ENCODE measurements around the gene HSPA9.

The HSPA9 gene

DNA sequence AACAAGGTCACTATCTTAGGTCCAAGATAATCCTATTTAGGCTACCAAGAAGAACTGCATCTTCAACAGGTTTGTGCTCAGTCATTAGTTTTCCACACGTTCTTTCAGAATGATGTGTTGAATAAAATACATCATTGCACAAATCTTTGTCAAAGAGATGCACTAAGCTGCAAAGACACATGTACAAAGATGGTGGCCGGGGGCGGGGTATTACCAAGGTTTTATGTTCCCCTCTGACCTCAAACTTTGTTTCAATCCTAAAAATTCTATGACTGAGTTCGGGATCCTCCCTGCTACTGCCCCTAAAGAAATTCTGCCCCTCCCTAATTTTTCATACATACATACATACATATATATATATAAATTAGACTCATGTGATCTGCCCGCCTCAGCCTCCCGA lies 14.2 kb downstream of the HSPA9 start:
- no peak for DNase-seq

DNA sequence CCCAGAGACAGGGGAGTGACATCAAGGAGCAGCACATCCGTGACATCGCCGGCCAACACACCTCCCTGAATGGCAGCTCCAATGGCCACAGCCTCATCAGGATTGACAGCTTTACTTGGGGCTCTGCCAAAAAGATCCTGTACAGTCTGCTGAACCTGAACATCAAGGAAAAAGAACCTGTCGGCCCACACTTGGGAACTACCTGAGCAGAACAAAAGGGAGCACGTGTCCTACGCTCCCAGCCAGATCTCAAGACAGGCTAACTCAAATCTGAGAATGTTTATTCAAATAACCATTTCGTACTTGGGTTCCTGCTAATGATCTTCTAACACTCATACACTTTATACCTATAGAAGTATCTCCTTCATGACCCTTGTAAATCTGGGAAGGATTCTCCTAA lies 15.3 kb downstream of the HSPA9 start:
- DNase-seq = no peak

DNA sequence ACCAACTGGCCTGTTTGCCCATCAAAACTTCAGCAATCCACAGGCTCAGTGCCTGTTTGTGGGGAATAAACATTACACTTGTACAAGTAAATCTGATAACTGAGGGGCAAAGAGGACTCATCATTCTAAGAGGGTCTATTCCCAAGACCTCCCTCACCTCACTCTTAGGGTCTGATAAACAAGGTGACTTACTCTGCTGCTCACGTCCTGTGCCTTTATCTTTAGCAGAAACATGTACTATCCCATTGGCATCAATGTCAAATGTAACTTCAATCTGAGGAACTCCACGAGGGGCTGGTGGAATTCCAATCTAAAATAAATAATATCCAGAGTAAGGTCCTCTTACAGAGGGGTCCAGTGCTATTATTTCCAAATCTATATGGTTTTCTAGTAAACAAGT lies 17.5 kb downstream of the HSPA9 start:
- no peak for DNase-seq

DNA sequence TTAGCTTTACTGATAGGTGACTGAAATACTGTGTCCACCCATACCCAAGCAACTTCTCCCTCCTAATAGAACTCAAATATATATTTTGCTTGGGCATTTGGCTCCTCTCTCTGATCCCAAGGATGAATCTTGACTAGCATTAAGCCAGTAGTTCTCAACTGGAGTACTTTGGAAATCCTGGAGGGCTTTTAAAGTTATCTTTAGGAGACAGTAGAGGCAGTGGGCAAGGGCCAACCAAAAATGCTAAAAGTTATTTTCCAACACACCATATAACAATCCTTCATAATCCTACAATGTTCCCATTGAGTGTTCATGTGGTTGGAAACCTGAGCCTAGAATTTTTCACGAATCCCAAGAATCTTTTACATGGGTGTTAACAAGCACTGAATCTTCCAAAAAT lies 21.1 kb downstream of the HSPA9 start:
- no peak for DNase-seq

DNA sequence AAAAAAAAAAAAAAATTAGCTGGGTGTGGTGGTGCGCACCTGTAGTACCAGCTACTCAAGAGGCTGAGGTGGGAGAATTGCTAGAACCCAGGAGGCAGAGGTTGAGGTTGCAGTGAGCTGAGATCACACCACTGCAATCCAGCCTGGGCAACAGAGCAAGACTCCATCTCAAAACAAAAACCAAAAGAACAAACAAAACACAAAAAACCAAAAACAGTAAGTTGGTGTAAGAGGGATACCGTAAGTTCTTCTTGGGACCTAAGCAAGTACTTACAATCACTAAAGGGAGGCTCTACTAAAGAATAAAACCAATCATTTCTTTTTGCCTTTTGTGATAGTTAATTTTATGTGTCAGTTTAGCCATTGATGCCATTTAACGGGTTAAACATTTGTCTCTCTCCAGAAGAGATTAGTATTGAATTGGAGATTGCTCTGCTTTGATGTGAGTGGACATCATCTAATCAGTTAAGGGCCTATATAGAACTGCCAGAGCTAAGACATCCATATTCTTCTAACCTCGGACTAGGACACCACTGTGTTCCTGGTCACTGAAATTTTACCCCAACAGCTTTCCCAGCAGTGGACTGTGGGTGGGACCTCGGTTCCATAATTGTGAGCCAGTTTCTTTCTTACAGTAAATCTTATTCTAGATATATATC lies 21.6 kb downstream of the HSPA9 start:
- DNase-seq = no peak

DNA sequence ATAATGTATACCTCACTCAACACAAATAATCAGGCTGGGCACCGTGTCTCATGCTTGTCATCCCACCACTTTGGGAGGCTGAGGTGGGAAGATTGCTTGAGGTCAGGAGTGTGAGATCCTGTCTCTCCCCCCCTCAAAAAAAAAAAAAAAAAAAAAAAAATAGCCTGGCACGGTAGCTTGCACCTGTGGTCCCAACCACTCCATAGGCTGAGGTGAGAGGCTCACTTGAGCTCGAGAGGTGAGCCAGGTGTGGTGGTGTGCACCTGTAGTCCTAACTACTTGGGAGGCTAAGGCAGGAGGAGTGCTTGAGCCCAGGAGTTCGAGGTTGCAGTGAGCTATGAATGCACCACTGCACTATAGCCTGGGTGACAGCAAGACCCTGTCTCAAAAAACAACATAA lies 22.5 kb downstream of the HSPA9 start:
- no peak for DNase-seq

DNA sequence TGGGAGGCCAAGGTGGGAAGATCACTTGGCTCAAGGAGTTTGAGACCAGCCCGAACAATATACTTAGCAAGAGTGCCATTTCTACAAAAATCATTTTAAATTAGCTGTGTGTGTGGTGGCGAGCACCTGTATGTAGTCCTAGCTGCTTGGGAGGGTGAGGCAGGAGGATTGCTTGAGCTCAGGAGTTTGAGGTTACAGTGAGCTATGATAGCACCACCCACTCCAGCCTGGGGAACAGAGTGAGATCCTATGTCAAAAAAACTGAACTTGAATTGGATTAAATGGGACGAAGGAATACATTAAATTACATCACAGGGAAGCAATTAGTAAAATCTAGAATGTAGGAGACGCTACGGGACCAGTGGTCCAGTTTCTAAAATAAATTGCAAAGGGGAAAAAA lies 25.8 kb downstream of the HSPA9 start:
- DNase-seq = no peak

DNA sequence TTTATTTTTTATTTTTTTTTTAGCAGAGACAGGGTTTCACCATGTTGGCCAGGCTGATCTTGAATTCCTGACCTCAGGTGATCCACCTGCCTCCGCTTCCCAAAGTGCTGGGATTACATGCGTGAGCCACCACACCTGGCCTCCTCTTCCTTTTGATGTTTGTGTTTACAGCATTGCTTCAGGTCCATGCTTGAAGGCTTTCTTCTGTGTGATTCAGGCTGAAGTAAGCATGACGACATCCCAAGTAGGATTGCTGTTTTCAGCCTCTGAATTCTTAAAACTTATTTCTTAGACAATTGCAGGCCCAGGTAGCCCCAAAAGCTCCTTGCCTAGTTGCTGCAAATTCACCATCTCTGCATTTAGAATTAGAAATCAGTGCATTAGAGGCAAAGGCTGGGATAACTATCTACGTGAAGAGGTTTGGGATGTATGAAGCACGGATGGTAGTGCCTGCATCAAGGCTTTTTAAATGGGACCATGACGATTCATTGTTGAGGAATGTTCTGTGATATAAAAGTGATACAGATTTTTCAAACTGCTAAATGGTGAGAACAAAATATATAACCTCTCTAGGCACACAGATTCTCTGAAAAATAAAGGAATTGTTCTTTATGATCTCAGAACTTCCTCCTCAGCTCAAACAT lies 29.2 kb downstream of the HSPA9 start:
- no peak for DNase-seq

DNA sequence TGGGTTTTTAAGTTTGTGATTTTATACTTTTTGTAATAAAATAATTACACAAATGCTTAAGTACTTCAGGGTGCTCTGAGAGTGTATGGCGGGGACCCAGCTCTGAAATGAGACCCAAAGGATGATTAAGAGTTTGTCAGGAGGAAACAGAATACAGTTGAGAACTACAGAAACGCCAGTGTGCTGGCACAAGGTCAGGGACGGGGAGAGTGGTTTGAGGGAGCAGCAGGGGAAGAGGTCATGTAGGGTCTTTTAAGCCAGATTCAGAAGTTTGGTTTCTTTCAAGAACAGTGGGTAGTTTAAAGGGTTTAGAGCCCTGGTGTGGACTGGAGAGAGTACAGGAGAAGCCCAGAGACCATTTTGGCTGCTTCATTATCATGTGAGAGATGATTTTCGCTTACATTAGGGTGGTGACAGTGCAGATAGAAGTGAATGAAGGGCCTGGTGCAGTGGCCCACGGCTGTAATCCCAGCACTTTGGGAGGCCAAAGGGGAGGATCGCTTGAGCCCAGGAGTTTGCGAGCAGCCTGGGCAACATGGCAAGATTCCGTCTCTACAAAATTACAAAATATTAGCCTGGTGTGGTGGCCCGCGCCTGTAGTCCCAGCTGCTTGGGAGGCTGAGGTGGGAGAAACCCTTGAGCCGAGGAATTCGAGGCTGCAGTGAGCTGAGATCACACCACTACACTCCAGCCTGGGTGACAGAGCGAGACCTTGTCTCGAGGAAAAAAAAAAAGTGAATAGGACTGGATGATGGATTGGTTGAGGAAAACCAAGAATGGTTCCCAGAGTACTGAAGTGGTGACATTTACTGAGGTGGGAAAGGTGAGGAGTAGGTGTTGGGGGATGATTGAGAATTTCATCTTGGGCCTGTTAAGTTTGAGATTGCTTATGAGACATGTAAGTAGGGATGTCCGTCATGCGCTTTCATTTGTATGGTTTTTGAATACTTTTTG lies 30.7 kb downstream of the HSPA9 start:
- DNase-seq = no peak

DNA sequence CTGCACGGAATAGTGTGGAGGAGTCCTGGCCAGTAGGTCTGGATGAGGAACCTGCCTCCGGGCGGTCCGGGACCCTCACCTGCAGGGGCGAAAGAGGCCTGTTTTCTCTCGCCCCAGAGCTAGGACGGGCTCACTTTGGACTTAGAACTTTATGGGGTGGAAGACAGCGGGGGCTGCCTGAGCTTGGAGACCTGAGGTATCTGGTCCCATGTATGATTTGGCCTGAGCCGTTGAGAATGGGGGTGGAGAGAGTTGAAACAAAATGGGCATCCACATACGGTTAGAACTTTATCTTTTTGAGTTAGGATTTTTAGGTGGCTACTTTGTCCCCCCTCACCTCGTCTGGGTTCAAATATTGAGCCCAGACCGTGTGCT lies 31.5 kb downstream of the HSPA9 start:
- no peak for DNase-seq

DNA sequence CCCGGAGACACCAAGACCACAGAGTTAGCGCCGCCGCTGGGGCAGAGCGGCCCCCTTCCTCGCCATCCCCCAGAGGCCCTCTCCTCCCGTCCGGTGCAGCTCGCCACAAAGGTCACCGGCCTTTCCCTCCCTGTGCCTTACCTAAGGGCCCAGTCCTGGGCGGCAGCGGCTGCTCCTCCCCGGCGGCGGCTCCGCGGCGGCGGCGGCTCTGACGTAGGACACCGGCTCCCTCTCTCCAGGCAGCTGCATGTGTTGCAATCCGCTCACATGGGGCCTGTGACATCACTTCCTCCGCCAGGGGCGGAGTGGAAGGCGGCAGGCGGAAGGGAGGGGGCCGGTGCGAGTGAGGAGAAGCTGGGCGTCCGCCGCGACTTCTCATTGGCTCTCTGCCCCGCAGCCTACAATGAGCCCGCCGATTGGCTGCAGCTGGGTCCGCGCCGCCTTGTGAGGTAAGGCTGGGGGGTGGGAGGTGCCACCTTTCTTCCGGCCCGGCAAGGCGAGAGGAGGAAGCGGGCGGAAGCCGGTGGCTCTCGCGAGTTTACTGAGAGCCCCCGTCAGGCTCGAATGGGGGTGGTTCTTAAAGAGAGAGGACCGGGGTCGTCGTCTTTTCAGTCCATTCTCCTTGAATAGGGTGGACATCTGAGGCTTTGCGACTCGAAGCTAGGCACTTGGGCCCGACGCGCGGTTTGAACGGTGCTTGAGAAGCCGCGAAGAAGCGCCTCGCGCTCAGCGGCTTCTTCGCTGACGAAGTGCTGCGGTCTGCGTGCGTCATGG lies 32.1 kb downstream of the HSPA9 start, which contains the start of gene ETF1:
Gene ETF1 (minus strand): TSS at position 281 of the 774 bp plus-strand sequence. CDS start 318 bp downstream, outside the sequence.
- peak; percentile 92 for DNase-seq

DNA sequence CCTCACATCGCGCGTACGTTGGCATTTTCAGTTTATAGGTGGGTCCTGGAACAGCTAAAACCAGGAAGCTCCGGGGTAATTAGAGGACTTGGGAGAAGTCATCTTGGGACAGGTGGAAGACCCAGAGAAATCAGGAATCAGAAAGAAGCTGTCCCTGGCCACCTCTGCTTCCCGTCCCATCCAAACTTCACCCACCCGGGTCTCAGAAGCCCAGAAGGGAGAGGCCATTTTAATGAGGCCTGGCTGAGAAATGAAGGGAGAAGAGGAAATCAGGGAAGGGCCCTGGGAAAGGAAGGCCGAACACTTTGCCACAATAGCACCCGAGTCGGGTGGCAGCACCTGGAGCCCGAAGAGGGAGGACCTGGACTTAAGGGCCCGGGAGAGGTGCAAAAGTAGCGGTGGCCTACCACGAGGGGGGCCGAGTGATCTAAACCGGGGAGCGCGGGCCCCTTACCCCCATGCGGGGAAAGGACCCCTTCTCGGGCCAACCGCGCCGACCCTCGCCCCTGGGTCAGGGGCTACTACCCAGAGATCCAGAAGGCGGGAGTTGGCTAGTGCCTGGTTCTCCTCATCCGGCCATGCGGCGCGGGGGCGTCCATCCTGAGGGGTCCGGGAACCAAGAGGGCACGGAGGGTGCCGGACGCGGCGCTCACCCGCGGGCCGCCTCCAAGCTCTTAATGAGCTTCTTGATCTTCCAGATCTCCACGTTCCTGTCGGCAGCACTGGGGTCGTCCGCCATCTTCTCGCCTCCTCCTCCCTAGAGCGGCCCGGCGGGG lies 32.8 kb downstream of the HSPA9 start:
- no peak for DNase-seq

DNA sequence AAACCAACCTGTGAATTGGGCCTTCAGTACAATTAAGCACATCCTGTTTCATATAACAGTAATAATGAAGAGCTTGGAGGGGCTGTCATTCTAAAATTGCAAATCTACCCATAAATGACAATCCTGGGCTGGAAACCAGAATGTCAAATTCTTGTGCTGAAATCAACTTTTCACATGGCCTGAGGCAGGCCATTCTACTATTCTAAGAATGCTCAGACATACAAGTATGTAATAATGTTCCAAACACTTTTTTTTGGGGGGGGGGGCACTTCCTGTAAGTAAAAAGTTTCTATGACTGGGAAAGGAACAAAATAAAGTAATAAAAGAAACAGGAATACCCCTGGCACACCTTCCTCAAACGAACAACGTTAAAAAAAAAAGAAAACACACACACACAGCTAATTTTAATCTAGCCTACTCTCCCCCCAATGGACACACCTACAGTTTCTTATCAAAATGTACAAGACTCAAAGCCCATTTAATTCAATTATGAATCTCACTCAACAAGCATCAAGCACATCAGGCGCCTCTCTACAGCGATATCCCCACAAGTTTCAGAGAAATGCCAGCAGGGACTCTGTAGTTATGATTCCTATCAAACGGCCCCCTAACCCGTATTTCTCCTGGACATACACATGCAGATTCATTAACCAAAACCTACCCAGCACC lies 33.6 kb downstream of the HSPA9 start:
- no peak for DNase-seq

DNA sequence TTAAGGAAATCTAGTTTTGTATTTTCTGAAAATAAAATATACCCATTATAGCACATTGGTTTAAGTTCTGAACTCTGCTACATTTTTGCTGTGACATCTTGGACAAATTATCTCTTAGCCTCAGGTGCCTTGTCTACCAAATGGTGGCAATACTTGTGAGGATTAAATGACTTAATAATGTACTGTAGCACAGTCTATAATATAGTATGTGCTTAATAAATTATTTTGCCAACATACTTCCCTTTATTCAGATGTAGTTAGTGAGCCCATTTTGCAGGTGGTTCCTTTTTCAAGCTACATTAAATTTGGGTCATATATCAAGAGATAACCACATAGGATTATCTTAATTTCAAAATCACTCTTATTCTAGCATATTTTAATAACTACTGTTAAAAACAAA lies 35.4 kb downstream of the HSPA9 start:
- no peak for DNase-seq

DNA sequence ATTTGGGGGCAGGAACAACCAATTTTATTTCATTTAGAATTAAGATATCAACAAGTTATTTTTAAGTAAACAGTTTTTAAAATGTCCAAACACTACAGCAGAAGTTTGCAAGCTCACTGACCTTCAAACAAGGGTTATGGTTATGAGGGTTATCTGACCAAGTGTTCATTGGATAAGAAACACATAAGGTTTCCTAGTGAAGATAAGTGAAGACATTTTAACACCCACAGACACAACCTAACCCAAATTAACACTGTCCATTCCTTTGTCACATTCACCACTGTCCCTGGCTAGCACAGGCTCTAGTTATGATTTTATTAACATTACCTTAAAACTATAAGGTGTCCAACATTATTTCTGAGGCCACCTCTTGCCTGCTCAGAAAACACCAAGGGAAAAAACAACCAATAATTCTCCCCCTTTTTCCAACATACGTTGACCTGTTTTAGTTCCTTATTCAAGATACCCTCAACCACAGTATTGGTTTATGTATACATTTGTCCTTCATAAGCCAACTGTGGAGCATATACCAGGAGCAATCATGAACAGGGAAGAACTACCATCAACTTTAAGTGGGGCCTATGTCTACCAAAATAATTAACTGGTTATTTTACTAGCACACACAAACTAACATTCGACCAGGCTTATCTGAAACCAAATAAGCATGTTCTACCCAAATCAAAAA lies 36.1 kb downstream of the HSPA9 start:
- no peak for DNase-seq

DNA sequence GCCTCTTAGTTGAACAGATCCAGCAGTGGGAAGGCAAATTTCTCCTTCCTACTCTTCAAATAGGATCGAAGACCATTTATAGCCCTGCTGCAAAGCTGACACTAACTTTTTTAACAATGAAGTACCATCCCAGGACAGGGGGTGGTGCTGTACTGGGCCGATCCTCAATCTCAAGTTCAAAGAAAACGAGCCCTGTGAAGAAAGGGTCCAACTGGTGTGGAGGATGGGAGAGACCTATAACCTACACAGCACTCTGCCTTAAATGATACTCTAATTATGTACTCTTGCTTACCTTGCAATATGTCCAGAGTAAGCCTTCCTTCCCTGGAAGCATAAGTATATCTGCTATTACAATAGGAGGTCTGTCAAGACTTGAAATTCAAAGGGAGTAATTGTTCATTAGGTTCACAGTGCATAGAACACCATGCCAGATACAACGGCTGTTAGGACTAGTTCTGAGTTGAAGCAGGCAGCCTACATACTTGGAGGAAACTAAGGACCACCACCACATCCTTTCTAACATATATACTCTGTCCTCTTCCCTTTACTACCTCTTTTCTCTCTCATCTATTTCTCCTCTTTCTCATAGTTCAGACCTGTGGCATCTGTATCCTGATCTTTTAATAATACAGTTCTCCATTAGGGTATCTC lies 38.4 kb downstream of the HSPA9 start:
- no peak for DNase-seq

DNA sequence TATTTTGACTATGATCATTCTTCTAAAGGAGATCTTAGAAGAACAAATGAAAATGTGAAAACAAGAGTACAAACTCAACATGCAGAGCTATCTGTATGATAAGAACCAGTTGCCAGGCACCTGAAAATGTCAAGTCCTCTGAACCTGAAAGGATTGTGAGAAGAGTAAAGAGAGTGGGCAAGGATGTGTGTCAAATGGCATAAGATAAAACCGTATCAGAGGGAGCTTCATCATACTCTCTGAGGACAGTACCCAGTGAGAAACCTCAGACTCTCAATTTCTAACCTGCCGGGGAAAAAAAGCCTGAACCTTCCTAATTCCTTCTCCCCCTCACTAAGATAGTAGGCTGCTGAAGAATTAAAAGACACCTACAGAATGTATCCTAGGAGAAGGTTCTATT lies 39.0 kb downstream of the HSPA9 start:
- no peak for DNase-seq

DNA sequence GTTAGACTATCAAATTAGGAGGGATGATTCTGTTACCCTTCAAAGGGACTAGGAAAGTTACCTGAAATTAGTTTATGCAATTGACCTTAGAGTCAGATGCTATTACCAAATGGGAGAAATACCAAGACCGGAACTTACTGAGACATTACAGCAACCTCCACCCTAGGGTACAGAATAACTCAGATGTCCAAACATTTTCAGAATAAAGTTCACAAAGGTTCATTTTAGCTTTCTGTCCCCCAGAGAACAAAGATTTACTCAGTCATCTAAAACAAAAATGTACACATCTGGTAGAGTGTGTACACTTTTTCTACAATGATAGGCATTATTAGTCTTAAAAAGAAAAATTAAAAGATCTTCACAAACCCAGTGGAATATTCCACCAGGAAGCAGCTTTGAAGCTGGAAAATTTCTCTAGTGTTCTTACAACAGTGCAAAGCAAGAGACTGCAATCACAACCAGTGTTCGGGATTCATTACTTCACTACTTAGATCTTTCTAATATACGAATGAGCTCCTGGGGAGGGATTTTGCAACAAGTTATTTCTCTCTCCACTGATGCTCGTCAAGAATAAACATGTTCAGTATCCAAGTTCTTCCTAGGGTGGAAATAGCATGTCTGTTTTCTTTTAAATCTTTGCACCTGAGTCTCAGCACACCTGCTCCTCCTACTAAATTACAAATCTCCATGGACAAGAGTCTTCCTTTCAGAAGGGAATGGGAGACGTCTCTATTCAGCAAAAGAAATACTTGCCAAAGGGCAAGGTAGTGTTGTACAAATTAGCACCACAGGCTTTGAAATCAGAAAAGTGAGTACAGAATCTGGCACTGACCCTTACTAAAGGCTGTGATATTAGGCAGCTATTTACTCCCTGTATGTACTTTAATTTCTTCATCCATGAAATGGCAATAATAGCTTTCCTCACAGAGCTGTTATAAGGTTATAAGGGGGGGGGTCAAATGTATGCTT lies 40.9 kb downstream of the HSPA9 start:
- DNase-seq = no peak

DNA sequence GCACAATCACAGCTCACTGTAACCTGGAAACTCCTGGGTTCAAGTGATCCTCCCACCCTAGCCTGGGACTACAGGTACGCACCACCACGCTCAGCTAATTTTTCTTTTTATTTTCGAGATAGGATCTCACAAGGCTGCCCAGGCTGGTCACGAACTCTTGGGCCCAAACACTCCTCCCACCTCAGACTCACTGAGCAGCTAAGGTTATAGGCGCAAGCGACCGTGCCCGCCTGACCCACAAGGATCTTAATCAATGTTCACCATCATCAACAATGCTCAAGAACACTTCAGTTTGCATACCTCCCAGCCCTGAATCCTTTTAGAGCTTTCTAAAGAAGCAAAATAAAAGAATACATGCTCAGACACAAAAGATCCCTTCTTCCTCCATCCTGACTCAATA lies 45.4 kb downstream of the HSPA9 start:
- no peak for DNase-seq

Measured in NCI-H2029 treated with DMSO at 0.1 percent for 48 hours (cell line).